ENCODE results near the gene SPATA3.

Gene SPATA3

DNA sequence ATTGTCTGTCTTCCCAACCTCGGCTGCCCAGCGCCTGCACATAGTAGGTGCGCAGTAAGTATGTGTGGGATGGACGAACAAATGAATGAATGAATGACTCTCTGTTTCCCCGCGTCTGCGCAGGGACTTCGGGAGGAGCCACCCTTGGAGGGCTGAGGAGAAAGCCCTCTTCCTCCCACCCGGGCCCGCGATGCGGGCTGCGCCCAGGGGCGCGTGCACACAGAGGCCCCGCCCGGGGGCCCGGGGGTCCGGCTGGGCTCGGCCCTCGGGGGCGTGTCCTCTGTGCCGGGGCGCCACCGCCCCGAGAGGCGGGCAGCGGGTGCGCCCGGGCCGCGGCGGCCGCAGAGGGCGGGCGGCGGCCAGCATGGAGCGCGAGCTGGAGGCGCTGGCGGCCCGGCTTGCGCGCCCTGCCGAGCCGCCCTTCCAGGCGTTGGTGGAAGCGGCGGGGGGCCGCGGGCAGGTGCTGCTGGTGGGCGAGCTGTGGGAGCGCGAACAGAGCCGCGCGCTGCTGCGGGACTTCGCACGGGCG is 41.3 kb downstream of the SPATA3 start, which contains the start of gene C2orf72:
Gene C2orf72, plus strand, starts transcription at position 322 of the 529 bp plus-strand sequence. Its CDS starts 43 bp downstream, at position 365.
- Histone ChIP-seq H3K4me1 (ENCODE audit: control insufficient read depth, low read length) (peaks cover 8% of the 10 kb centered on the region), H4K20me1 (ENCODE audit: control insufficient read depth, insufficient read depth, low read depth, low read length) (no peaks in the 10 kb centered on the region), H3K9me2 (replicated peaks; ENCODE audit: control insufficient read depth, low read length) (no peaks in the 10 kb centered on the region), H3F3A (ENCODE audit: control insufficient read depth, insufficient read depth) (no peaks in the 10 kb centered on the region), H3K4me2 (ENCODE audit: low read length) (peak within 1 kb of the TSS; percentile 15; the same call in 1 of the 2 replicates), H3K27me3 (ENCODE audit: control insufficient read depth, low read length) (peaks cover 40% of the 10 kb centered on the region), H3K9me3 (ENCODE audit: control insufficient read depth, insufficient read depth, low read length) (no peaks in the 10 kb centered on the region), H3K27ac (ENCODE audit: low read depth, low read length) (no peak within 1 kb of the TSS), H3K36me3 (ENCODE audit: control insufficient read depth, low read length) (no peaks in the 10 kb centered on the region), H3K79me2 (ENCODE audit: control insufficient read depth, low read length) (no peaks in the 10 kb centered on the region), H3K4me3 (ENCODE audit: low read length) (no peak within 1 kb of the TSS)
- TF ChIP-seq, protein P1, sequence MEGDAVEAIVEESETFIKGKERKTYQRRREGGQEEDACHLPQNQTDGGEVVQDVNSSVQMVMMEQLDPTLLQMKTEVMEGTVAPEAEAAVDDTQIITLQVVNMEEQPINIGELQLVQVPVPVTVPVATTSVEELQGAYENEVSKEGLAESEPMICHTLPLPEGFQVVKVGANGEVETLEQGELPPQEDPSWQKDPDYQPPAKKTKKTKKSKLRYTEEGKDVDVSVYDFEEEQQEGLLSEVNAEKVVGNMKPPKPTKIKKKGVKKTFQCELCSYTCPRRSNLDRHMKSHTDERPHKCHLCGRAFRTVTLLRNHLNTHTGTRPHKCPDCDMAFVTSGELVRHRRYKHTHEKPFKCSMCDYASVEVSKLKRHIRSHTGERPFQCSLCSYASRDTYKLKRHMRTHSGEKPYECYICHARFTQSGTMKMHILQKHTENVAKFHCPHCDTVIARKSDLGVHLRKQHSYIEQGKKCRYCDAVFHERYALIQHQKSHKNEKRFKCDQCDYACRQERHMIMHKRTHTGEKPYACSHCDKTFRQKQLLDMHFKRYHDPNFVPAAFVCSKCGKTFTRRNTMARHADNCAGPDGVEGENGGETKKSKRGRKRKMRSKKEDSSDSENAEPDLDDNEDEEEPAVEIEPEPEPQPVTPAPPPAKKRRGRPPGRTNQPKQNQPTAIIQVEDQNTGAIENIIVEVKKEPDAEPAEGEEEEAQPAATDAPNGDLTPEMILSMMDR (IDR thresholded peaks at IDR 0.05; ENCODE audit: low read depth, low read length, poor library complexity, severe bottlenecking) = no peak
- TF ChIP-seq EZH2phosphoT487 (IDR thresholded peaks at IDR 0.05; ENCODE audit: borderline replicate concordance, low read length) = no peak

DNA sequence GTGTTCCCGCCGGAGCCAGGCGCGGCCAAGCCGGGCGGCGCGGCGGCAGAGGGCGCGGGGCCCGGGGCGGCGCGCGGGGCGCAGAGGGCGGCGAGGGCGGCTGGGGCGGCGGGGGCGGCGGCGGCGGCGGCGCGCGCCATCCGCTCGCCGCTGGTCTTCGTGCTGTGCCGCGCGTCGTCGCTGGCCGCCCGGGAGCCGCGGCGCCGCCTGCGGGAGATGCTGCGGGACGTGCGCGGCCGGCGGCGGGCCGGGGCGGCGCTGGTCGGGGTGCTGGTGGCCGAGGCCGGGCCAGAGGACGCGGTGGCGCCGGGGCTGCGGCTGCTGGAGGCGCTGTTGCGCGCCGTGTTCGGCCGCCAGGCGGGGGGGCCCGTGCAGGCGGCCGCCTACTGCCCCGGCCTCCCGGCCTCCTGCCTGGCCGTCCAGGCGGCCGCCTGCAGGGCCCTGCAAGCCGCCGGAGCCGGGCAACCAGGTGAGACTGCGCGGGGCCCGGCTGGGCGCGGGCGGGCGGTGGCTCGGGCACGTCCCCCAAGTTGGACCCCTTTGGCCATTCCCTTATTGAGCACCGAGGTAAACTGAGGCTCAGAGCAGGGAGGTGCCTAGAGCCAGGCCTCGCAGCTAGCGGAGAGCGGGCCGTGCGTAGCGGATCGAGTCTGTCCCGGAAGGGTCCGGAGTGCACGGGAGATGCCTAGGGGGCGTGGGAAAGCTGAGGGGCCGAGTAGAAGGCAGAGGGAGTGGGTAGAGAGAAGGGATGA is 42.0 kb downstream of the SPATA3 start:
- Histone ChIP-seq H3K27me3 (ENCODE audit: control insufficient read depth, low read length) (peaks cover 40% of the 10 kb centered on the region), H3K9me2 (replicated peaks; ENCODE audit: control insufficient read depth, low read length) (no peaks in the 10 kb centered on the region), H4K20me1 (ENCODE audit: control insufficient read depth, insufficient read depth, low read depth, low read length) (no peaks in the 10 kb centered on the region), H3K4me1 (ENCODE audit: control insufficient read depth, low read length) (peaks cover 8% of the 10 kb centered on the region), H3K27ac (ENCODE audit: low read depth, low read length) (no peak overlapping the region), H3K4me3 (ENCODE audit: low read length) (no peak overlapping the region), H3K4me2 (ENCODE audit: low read length) (no peak overlapping the region), H3K9me3 (ENCODE audit: control insufficient read depth, insufficient read depth, low read length) (no peaks in the 10 kb centered on the region), H3F3A (ENCODE audit: control insufficient read depth, insufficient read depth) (no peaks in the 10 kb centered on the region), H3K79me2 (ENCODE audit: control insufficient read depth, low read length) (no peaks in the 10 kb centered on the region), H3K36me3 (ENCODE audit: control insufficient read depth, low read length) (no peaks in the 10 kb centered on the region)
- TF ChIP-seq, protein P1 (IDR thresholded peaks at IDR 0.05; ENCODE audit: low read depth, low read length, poor library complexity, severe bottlenecking) = no peak
- TF ChIP-seq EZH2phosphoT487 (IDR thresholded peaks at IDR 0.05; ENCODE audit: borderline replicate concordance, low read length) = no peak

DNA sequence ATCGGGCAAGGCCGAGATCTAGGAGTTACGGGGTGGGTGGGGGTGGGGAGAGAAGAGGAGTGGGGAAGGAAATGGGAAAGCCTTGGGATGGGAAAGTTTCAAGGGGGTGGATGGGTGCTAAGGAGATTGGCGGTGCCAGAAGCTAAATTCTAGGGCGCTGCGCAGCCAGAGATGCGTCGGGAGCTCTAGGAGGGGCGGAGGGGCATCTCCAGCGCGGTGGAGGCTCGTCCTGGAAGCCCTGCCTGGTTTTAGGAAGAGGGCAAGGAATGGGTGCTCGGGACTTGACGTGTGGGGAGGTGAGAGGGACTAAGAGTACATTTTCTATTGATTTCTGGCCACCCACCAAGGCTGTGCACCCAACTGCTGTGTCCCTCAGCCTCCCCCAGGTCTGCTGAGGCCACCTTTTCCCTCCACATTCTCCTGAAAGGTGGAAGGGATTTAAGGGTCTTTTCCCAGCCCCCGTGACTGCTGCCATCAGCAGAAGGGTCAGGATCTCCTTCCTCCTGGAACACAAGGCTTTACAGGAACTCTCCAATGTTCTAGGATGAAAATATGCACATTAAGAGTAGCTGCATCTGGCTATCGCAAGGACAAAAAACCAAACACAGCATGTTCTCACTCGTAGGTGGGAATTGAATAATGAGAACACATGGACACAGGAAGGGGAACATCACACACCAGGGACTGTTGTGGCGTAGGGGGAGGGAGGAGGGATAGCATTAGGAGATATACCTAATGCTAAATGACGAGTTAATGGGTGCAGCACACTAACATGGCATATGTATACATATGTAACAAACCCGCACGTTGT is 42.8 kb downstream of the SPATA3 start:
- TF ChIP-seq, protein P1 (IDR thresholded peaks at IDR 0.05; ENCODE audit: low read depth, low read length, poor library complexity, severe bottlenecking) = no peak
- TF ChIP-seq EZH2phosphoT487 (IDR thresholded peaks at IDR 0.05; ENCODE audit: borderline replicate concordance, low read length) = no peak
- H3K36me3 ChIP-seq (ENCODE audit: control insufficient read depth, low read length) = no peaks in the 10 kb centered on the region
- H3K9me3 ChIP-seq (ENCODE audit: control insufficient read depth, insufficient read depth, low read length) = no peaks in the 10 kb centered on the region
- H3K9me2 ChIP-seq (replicated peaks; ENCODE audit: control insufficient read depth, low read length) = no peaks in the 10 kb centered on the region
- no peaks in the 10 kb centered on the region for H3K79me2 ChIP-seq (ENCODE audit: control insufficient read depth, low read length)
- peaks cover 8% of the 10 kb centered on the region for H3K4me1 ChIP-seq (ENCODE audit: control insufficient read depth, low read length)
- no peaks in the 10 kb centered on the region for H3F3A ChIP-seq (ENCODE audit: control insufficient read depth, insufficient read depth)
- no peak overlapping the region for H3K27ac ChIP-seq (ENCODE audit: low read depth, low read length)
- H4K20me1 ChIP-seq (ENCODE audit: control insufficient read depth, insufficient read depth, low read depth, low read length) = no peaks in the 10 kb centered on the region
- H3K27me3 ChIP-seq (ENCODE audit: control insufficient read depth, low read length) = peaks cover 43% of the 10 kb centered on the region
- no peak overlapping the region for H3K4me3 ChIP-seq (ENCODE audit: low read length)
- H3K4me2 ChIP-seq (ENCODE audit: low read length) = no peak overlapping the region

All from DOHH2 (cell line).